Activated CD4-positive, CD25-positive, alpha-beta regulatory T cell treated with anti-CD3 and anti-CD28 coated beads, Interleukin-2, amount 50 U/mL, for 16 hours (primary cell): Measurements from ENCODE around the gene ZFP64.
"Not testable (repeated sequence)": the region's sequence is repeated elsewhere in the genome, so short reads cannot be mapped to it uniquely, and the experiment has no call there.

ENCODE experiments used
- DNase-seq: peaks from one replicate; pipeline ENCODE4 v3.0.0-alpha.2; 2020; ENCODE audit warnings: low read depth, low spot score

ZFP64 gene

GRCh38 chr20:52204136-52204535 is 12.6 kb upstream of the ZFP64 start:
- DNase-seq, result no peak

- DNase-seq, result no peak
Observed at GRCh38 chr20:52201395-52201794, 9.8 kb upstream of the ZFP64 start.

DNA sequence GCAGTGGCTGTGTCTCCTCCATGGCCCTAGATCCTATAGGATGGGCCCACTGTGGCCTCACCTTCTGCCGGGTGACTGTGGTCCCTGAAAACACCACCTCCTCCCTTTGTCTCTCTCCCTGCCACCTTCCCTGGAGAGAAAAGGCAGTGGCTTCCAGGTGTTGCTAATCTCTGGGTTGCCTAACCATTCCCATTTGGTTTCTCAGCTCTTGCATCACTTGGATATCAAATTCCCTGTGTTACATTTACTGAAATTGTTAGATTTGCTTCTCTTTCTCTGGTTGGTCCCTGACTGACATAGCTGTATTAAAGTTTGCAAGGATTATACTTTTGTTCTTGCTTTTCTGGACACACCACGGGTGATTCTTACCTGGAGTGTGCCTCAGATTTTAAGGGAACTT is 9.3 kb upstream of the ZFP64 start:
- DNase-seq, result no peak

- DNase-seq, result no peak
Observed at GRCh38 chr20:52196845-52197244, 5.3 kb upstream of the ZFP64 start.

- DNase-seq, result no peak
Observed at GRCh38 chr20:52193886-52194545, 2.4 kb upstream of the ZFP64 start.

DNA sequence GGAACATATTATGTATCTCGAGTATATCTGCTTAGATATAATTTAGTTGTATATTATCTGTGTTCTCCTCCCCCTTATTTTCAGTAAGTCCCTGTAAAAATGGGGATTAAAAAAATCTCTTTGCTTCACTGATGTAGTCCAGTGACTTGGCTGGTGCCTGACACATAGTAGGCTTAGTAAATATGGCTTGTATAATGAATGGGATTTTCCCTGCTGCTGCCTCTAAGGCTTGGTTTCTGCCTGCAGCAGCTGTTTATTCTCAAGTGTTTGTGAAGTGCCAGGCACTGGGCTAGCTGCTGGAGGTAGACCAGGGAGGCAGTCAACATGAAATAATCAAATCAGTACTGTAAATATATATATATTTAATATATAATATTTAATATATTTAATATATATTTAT is 1.6 kb upstream of the ZFP64 start:
- DNase-seq, result no peak

- not testable (repeated sequence) for DNase-seq
Observed at GRCh38 chr20:52192719-52193007, 1.1 kb upstream of the ZFP64 start.

- peak; percentile 16 for DNase-seq
Observed at GRCh38 chr20:52191916-52192718, 538 bp upstream of the ZFP64 start.

DNA sequence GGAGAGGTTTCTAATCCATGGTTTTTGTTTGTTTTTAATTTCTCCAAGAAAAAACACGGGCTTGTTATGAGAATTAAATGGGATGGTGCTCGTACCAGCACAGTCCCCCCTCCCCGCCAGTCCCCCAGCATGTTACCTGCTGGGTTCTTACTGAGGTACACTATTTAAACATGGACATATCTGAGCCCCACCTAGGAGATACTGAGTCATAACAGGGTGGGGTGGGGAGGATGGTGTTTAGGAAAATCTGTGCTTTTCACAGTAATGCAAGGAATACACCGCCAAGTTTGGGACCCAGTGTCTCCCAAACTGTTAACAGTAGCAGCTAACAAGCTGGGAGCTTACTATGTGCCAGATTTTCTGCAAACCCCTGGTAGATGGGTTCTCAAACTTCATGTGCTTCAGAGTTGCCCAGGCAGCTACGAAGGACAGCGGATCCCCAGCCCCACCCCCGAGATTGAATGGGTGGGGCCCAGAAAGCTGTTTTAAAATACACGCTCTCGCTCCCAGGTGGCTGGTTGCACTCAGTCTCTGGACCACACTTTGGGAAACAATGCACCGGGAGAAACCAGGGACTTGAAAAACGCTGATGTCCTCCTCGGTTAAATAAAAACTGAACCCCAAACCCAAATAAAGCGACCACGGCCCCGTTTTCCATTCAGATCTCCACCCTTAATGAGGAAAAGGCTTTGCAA is 995 bp downstream of the ZFP64 start:
- DNase-seq, result peak; percentile 9

DNA sequence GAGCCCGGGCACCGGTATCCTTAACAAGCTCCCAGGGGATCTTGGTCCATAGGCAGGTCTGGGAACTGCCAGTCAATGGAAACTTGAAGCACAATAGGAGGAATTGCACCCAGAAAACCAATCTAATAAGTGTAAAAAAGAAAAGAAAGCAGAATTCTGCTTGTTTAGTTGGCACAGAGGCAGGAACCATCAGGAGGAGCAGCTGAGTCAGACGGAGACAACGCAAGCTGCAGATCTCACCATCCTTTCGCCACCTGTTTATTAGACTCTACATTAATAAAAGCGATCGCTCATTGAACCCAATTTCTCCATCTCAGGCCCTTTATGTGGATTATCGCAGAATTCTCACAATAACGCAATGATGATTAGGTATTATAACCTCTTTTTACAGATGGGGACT is 9.8 kb downstream of the ZFP64 start:
- no peak for DNase-seq

DNA sequence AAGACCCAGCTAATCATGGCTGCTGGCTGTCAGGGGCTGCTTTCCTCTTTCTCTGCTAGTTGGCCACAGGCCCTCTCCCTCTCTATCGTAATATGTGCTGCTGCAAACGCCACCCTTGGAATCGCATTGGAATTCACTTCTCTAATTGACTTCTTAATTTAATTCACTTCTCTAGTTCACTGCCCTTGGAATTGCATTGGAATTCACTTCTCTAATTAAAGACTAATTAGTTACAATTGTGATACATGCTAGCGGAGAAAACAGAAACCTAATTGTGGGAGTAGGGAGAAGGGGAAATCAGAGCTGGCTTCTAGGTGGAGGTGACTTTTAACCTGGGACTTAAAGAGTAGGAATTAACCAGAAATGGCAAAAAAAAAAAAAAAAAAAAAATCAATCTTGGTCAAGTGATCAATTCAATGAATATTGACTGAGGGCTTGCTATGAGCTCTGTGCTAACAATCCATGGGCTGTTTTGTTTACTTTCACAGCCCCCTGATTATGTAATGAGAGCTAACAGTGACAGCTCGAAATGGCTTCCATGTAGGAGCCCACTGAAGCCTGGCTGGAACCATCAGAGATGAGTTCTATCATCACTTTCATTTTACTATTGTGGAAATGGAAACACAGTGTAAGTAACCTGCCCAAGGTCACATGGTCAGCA is 11.3 kb downstream of the ZFP64 start:
- DNase-seq, result no peak

DNA sequence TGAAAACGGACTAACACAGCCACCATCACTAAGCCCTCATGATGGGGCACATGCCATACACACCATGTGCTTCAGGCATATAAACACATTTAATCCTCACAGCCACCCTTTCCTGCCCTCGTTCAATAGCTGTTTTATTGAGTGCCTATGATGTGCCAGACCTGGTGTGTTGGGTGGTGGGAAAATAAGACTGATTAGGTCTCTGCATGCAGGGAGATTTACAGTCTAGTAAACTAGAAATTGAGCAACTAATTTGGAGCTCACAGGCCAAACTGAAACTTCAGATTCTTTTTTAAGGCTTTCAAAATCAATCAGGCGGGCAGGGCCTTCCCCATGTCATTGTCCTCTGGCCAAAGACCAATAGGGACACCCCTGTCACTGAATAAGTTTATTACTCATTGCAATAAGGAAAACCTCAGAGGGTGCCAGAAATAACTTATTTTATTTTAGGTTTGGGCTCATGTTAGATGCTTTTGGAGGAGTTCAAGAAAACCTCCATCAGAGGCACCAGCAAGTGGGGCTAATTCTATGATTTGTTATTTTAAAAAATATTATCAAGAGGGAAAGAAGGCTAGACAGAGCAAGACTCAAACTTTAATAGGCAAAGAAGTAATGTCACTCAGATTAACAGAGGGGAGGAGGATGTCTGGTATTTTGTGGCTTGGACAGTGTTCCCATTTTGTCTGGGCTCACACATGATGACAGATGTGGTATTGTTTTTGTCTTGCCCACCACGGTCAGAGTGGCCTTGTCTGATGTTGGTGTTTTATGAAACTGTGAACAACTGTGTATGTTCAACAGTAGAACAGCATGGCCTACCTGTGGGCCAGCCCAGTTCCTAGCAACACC is 12.0 kb downstream of the ZFP64 start:
- DNase-seq, result no peak

DNA sequence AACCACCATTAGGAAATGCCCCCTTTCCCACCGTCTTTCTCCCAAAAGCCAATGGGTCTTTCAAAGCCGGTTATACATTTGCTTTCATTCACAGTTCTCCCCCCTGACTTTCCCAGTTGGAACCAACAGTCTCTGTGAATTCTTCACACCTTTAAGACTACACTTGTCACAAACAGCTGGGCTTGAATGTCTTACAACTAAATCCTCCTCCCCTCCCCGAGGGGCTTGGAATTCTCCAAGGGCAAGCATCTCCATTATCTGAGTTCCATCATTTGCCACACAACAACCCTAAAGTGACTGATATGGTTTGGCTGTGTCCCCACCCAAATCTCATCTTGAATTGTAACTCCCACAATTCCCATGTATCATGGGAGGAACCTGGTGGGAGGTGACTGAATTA is 12.9 kb downstream of the ZFP64 start:
- DNase-seq, result no peak

GRCh38 chr20:52175840-52176239 is 15.7 kb downstream of the ZFP64 start:
- DNase-seq, result no peak

DNA sequence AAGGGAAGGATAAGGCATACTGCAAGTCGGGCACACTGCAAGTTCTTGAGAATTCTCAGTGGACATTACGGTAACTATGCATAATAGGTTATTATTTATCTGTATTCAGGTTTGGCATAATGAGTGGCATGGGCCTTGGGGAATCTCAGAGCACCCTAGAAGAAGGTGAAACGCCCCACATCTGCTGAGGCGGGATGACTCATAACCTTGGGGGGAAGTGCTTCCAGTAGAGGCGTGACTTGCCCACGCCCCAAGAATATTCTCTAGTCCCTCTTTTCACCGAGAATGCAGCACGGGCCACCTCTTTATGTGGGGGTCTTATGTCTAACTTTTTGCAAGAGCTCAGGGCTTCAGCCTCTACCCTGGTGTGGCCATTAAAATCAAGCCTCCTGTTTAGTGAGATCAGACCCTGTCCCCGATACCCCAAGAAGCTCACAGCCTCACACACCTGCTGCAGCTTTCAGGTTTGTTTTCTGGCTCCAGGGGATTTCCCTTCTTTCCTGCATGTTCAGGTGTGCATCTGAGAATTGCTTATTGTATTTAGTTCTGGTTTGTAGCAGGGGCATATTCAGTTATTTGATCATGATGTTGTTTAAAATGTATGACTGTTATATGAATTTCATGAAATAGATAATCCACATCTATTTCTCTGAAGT is 19.1 kb downstream of the ZFP64 start:
- DNase-seq, result no peak

DNA sequence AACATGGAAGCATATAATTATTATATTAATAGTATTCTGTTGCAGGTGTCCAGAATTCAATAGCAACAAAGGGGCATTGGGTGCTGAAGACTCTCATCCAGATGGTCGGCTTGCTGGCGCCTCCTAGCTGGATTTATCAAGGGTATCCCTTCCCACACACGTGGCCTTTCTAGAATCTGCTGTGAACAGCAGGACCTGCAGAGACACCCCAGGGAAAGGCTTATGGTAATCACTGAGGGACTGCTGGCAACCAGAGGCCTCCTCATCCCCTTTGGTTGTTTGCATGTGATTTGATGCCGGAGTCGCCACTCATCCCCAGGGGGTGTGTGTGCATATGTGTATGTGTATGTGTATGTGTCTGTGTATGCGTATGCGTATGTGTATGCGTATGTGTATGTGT is 20.6 kb downstream of the ZFP64 start:
- DNase-seq, result no peak

DNA sequence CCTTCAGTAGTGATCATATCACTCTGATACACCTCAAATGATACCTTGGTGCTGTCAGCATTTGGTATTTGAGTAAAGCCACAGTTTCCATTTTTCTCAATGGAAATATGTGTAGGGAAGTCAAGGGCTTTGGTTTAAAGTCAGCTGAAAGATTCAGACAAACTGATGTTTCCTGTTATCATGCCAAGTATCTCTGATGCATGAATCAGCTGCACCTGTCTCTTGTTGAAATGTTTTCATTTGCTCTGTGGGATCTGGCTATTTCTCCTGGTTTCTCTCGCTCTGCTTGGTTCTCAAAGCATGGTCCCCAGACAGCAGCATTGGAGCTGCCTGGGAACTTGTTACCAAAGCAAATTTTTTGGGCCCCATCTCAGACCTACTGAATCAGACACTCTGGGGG is 23.5 kb downstream of the ZFP64 start:
- DNase-seq, result no peak

- DNase-seq, result no peak
Observed at GRCh38 chr20:52167232-52167840, 24.2 kb downstream of the ZFP64 start.

DNA sequence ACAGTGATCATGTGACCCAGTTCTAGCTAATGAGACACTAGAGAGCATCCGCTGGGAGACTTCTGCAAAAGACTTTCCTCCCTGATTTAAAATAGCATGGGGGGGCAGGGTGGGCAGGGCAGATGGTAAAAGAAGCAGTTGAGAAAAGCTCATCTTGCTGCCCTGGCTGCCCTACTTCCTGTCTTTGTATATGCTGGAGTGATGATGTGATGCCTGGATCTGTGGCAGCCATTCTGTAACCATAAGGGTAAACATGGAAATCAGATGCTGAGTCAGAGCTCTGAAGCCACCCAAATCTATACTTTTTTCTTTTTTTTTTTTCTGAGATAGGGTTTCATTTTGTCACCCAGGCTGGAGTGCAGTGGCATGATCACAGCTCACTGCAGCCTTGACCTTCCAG is 25.4 kb downstream of the ZFP64 start:
- no peak for DNase-seq

- DNase-seq, result no peak
Observed at GRCh38 chr20:52160621-52161204, 30.9 kb downstream of the ZFP64 start.
